Stimulated activated CD4-positive, alpha-beta T cell treated with anti-CD3 and anti-CD28 coated beads, Interleukin-1b, Interleukin-23, amount 100 ng/mL, for 1 hour (primary cell): ENCODE measurements around the gene KAZN.

Experiments used
- DNase-seq, 2 donors: peaks; one replicate each; pipeline ENCODE4 v3.0.0-alpha.2; 2020; ENCODE audit warnings: low read depth in 2 of 2

KAZN gene

DNA sequence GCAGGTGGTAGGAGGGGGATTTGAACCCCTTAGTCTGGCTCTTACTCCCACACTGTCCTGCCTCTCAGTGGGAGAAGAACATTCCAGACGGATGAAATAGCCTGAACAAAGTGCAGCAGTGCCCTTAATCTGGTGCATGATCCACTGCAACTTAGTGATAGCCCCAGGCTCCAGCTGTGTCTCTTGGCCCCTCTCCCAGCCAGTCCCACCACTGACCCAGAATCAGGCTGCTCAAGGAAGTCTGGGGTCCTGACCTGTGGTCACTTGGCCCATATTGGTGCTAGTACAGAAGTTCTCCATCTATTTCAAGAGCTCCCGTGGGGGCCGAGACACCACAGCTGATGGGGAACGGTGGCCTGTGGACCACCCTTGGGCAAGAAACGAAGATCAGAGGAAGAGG lies 255.0 kb downstream of the KAZN start:
- no peak for DNase-seq

DNA sequence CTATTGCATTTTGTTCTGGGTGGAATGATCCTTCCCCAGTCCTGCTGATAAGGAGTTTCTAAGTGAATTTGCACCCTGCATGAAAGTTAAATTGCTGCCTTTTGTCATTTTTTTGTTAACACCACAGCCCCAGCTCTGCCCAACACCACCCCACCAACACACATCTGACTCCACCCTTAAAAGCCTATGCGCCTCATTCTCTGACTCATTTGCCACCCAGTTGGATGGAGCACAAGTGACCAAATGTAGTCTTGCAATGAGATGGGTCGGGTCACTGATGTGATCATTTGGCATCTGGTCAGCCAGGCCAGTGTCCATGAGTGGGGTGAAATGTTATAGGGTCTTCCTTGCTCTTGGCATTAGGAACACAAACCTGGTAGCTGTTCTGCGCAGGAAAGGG lies 256.8 kb downstream of the KAZN start:
- no peak for DNase-seq

DNA sequence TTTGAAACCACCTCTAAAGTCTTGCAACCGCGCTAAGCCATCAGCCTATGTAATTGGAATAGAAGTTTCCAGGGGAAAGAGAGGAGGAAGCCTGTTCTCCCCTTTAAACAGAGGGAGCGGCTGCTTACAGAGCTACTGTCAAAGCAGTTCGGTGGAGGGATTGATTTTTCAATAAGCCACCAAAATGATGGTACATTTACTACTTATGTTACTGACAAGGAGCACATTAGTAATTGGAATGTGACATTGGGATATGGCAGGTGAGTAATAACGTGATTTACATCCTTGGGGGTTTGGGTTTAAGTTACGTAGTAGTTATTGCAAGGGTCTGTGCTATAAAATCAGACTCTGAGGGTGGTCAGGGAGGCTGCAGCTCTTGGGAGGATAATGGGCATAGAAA lies 257.3 kb downstream of the KAZN start:
- DNase-seq, result no peak

DNA sequence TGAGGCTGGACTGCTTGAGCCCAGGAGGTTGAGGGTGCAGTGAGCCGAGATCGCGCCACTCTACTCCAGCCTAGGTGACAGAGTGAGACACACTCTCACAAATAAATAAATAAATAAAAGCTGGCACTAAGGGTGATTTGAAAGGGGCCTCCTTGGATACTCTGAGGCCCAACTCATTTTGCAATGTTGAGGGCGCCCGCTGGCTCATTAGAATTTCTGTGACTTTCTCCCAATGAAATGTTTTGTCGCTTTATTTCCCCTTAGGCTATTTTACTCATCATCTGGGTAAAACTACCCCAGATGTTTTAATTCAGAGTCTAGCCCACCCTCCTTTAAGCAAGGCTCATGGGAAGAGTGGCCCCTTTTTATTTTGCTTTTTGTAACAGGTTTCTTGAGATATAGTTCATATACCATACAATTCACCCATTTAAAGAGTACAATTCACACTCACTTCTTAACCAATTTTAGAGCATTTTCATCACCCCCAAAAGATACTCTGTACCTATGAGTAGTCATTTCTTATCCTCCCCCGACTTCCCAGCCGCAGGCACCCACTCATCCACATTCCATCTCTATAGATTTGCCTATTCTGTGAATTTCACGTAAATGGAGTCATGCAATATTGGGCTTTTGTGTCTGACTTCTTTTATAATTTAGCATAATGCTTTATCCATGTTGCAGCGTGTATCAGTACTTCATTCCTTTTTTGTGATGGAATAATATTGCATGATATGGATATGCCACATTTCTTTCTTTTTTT lies 259.1 kb downstream of the KAZN start:
- no peak for DNase-seq

DNA sequence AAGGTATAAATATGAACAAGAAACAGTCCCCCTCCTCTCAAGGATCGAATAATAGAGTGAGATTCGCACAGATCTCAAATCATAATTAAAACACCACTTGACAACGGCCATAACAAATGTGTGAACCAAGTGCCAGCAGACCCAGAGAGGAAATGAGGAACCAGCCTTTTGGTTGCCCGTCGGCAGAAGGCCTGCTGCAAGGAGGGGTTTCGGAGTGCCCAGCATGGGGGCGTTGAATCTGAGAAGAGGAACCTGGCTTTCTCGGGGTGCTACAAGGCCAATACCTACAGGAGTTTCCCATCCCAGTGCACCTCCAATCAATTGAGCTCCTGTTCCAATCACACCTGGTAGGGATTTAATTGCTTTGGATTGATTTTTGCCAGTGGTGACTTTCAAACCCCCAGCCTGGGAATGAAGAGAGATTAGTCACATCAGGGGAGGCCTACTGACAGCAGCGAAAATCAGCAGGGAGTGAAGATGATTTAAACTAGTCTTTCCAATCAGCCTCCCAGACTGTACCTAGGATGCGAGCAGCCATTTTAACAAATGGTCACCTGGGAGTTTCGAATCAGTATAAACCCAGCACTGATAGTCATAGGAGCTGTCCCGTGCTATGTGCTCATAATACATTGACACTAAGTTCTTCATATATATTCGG lies 263.8 kb downstream of the KAZN start:
- no peak for DNase-seq

DNA sequence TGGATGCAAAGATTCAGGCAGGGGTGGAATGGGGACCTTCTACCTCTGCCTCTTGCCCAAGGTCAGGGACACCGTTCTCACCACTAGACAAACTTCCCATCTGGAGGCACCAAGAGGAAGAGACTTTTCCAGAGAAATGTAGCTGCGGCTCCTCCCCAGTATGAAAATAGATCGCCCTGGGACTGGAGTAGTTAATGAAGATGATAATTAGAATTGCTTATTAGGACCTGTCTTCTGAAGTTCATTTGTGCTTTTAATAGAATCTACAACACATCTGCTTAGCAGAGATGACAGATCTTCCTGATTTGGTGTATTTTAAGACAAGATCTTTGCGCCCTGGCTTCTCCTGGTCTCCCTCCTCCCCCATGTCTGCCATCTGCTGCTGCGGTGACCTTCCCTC lies 266.6 kb downstream of the KAZN start:
- DNase-seq, result no peak

DNA sequence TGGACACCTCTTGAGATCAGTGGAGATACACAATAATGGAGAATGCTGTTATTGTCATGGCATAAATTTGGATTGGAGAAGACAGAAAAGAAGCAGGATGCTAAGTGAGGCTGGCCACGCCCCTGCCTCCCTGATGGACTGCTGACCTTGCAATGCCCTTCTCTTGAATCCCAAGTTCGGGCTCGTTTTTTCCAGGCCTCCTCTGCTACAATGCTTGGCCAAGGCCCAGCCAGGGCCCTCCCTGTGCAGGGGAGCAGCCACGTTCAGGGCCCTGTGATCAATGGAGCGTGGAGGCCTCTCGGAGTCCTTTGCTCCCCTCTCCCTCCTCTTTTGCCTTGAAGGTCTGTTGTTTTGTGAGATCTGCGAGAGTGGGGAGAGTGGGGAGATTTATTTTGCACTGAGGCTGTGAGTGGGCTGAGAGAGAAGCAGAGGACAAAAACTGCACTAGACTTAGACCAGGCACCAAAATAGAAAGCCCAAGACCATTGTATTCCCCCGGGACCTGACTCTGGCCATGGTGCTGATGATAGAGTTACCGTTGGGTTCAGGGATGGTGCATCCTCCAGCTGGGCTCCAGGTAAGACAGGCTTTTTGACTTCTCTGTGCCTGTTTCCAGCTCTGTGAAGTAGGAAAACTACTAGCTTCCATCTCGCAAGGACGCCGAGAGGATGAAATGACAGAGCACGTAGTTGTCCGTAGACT lies 268.6 kb downstream of the KAZN start:
- DNase-seq, result no peak

DNA sequence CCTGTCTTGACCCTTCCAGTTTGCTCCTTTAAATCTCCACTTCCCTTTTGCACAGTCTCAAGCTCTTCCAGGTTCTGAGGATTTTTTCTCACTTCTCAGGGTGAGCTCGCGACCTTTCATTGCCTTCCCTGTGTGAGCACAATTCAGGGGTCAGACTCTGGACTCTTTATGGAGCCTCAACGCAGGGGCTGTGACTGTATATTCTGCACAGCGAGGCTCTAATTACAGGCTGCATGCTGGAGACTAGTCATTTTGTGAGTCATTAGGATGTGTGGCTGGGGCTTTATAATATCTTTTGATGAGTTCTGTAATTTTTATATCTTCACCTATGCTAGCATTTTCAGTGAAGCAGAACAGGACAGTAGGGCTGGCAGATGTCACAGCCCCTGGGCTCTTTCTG lies 270.7 kb downstream of the KAZN start:
- no peak for DNase-seq

DNA sequence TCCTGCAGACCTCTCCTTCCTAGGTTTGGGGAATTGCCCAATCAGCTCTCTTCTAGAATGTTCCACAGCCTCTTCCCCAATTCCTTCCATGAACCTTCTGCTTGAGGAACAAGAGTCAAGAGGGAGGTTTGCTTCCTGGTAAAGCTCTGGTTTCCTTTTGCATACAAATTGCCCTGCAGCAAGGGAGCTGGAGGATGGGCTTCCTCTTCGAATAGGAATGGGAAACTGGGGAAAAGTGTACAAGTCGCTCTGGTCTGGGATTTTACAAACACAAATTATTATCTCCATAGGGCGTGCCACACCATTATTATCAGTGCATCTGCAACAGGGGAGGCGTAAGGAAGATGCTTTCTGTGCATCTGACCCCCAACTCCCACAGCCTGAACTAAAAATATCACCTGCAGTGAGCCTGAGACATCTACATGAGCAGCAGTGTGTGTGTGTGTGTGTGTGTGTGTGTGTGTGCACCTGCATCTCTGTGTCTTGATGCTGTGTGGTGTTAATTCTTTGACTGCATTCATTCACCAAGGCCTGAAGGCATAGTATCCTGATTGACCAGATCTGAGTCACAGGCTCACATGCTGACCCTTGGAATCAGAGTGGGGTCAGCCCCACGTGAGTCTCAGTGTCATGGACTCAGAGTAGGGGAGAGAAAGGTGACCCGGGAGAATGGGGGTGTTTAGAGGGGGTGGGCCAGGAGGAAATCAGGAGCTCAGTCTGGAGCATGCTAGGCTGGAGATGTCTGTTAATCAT lies 272.9 kb downstream of the KAZN start:
- DNase-seq, result no peak

DNA sequence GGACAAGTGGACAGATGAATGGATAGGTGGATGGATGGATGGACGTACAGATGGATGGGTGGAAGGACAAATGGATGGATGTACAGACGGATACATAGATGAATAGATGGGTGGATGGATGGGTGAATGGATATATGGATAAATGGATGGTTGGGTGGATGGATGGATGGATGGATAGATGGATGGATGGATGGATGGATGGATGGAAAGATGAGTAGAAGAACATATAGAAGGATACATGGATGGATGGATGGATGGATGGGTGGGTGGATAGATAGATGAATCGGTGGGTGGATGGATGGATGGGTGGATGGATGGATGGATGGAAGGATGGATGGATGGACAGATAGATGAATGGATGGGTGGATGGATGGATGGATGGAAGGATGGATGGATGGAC lies 274.3 kb downstream of the KAZN start:
- DNase-seq, result no peak

DNA sequence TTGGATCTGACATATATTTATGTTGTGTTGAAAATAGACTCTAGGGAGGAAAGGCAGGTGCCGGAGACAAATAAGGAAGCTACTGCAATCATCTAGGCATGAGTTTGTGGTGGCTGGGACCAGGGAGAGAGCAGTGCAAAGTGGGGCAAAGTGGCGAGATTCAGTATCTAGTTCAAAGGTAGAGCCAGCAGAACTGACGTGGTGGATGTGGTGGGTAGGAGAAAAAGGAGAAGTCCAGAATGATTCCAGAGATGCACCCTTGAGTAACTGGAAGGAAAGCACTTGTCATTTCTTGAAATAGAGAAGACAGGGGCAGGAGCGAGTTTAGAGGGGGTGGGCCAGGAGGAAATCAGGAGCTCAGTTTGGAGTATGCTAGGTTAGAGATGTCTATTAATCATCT lies 275.2 kb downstream of the KAZN start:
- DNase-seq, result no peak

DNA sequence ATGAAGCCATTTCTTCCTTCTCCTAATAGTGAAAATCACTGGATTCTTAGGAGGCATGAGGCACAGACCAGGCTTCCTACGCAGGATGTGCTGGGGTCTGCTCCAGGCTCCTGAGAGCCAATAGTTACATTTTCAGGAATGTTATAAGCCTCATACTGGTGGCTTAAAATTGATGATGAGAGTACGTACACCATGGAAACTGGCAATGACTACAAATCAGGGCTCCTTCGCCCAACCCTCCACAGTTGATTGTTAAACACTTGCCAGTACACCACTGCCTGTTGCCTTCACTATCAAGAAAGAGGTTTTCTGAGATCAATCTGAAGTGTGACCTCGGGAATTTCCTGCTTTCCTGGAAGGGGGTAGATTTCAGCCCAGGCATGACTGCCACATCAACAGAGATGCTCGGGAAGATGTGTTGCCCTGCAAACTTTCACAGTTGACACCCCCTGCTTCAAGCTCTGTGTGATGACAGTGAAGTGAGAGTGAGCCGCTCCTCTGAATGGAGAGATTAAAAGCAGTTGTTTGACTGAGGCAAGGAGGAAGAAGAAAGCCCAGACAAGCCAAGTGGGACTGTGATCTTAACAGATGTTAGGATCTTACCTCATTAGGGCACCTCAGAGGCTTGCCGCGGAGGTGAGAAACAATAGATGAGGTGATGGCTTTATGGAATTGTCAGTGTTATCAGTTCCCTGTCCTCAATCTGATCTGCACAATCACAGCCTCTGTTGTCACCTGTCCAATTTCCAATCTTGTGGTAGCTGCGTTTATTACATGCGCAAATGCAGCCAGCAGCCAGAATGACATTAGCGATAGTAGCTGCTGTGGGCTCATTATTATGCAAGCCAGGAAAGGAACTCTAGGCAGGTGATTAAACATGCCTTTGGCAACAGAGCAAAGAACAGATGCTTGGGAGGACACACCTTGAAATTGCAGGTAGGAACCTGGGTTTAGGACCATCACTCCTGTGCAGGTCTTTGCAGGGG lies 277.3 kb downstream of the KAZN start:
- no peak for DNase-seq

DNA sequence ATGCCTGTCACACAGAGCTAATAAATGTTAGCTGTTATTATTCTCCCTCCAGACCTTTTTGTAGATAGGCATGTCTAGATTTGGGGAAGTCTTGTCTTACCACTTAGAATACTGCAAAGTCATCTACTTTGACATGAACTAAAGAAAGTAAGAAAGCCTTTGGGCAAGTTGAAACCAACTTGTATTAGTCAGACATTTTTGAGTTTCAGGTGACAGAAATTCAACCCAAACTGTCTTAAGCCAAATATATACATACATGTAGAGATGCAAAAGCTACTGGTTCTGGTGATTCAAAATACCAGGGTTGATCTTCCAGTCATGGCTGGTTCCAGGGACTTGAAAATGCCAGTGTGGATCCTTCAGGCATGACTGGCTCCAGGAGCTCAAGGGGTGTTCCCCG lies 278.3 kb downstream of the KAZN start:
- no peak for DNase-seq

DNA sequence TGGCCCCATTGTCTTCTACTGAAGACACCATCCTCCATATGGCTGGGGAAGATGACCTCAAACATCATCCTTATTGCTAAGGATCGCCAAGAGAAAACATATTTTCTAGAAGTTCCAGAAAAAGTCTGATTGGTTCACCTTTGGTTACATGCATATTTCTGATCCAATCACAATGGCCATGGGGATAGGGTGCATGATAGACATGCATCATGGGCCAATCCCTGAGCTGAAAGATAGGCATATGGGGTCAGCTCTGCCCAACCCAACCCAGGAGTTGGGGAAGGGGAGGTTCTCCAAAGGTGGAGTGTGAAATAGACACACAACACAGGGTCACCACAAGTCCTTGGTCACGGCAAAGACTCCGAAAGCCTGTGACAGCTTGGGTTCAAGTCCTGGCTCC lies 278.7 kb downstream of the KAZN start:
- no peak for DNase-seq

DNA sequence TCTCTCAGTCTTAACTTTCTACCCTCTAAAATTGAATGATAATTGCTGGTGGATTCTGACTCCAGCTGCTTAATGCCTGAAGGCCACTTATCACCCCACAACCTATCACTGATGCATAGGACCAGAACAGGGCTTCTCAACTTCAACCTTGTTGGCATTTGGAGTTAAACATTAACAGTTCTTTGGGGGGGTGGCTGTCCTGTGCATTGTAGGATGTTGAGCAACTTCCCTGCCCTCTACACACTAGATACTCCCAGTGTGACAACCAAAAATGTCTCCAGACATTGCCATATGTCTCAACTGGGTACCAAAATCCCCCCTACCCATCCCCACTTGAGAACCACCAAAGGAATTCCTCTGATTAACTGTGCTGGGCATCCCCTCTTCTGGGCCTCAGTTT lies 279.6 kb downstream of the KAZN start:
- DNase-seq, result no peak

DNA sequence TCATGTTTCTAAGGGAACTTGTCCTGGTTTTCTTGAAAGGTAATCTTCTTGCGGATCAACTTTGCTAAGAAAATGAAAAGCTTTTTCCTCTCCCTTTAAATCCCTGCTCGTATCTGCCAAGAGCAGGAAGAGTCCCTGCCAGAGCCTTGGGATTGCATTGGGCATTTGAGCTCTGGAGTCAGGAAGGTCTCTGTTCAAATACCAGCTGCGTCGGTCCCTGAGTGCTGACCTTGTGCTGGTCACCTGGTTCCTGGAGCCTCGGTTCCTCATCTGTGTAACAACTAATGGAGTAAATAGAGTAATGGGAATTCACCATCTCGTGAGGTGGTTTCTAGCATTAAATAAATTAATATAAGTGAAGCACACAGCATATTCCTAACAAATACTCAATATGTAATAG lies 280.5 kb downstream of the KAZN start:
- no peak for DNase-seq

DNA sequence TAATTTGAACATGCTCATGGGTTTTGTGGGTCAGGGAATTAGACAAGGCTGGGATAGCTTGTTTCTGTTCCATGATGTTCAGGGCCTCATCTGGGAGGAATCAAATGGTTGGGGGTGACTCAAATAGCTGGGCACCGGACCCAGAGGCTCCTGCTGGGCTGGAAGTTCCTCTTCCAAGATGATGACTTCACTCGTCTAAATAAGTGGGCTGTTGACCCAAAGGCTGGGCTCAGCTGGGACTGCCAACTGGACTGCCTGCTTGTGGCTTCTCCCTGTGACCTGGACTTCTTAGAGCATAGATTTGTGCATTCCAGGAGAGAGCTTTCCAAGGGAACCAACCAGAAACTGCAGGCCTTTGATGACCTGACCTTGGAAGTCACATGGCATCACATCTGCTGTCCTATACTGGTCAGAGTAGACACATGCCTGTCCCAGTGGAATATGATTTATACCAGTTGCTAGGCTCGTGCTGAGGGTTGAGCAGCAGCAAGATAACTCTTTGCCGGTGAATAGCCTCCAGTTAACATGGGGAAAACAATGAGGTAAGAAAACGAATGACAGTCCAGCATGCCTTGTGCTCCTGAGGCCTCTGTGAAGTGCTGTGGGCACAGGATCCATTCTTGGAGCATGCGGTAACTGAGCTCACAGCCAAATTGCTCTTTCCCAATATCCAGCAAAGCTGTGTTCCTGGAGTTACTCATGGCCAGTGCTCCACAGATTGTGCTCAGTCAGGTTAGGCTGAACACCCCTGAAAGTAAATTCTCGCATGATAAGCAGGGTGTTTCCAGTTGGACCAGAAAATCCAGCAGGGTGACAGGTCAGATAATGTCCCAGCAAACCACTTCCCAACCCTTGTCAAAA lies 282.2 kb downstream of the KAZN start:
- DNase-seq, result no peak

DNA sequence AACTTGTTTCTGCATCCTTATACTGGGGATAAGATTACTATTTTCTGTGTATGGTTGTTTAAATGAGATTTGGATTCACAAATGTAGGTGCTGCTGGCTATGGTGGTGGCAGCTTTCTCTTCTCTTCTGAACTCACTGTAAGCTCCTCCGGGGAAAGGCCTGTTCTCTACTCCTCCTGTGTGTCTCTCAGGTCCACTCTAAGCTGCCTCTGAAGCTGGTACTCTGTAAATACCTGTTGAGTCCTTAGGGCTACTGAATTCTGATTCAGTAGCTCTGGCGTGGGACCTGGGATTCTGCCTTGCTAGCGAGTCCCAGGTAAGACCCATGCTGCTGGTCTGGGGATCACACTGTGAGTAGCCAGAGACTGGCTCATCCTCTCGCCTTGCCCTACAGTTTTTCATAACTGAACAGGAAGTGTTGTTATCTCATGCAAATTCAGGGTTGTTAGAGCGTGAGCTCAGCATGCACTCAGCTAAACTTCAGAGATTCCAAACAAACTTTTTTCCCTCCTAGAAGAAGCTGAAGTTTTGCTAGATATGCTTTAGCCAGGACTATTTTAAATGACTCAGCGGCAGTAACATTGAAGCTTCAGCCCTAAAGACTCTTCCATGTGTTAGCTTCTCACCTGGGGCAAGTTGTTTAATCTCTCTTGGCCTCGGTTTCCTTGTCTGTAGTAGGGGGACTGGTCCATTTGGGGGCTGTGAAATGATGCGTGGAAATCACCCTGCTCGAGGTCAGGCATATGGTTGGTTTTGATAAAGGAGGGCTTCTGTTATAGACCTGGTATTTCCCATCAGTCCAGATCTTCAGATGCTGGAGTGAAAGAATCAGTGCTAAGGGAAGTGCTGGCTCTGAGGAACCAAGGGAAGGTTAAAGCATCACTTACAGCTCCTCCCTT lies 283.5 kb downstream of the KAZN start:
- DNase-seq, result no peak

DNA sequence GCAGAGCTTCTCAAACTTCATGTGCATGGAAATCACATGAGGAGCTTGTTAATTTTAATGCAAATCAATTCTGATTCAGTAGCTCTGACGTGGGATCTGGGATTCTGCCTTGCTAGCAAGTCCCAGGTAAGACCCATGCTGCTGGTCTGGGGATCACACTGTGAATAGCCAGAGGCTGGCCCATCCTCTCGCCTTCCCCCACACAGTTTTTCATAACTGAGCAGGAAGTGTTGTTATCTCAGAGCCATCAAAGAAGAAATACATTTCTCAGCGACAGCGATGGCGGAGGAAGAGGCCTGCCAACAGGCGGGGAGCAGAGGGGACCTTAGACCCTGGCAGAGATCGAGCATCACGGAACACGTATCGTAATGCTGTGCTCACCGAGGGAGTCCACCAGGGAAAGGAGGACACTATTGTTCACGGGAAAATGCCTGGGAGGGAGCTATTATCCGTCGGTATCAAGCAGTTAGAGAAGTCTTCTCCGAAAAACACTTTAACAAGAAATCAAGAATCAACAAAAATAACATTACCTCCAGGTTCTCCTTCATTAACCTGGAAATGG lies 286.2 kb downstream of the KAZN start:
- no peak for DNase-seq
